ENCODE results near the gene FAM162B.

DNA sequence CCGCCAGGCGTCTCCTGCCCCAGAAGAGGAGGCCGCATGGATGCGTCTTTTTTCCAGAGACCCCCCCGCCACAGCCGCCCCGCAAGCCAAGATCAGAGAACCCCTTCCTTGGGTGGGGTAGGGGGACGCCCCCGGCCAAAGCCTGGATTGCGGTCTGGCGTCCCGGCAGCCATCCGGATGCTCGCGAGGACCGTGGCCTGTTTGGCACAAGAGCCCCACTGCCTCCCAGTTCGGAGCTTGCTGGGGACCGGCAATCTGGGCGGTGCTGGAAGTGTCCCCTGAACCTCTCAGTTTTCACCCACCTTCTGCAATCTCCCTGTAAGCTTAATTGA, 924 bp downstream of the FAM162B start:
- TF ChIP-seq, protein P1, sequence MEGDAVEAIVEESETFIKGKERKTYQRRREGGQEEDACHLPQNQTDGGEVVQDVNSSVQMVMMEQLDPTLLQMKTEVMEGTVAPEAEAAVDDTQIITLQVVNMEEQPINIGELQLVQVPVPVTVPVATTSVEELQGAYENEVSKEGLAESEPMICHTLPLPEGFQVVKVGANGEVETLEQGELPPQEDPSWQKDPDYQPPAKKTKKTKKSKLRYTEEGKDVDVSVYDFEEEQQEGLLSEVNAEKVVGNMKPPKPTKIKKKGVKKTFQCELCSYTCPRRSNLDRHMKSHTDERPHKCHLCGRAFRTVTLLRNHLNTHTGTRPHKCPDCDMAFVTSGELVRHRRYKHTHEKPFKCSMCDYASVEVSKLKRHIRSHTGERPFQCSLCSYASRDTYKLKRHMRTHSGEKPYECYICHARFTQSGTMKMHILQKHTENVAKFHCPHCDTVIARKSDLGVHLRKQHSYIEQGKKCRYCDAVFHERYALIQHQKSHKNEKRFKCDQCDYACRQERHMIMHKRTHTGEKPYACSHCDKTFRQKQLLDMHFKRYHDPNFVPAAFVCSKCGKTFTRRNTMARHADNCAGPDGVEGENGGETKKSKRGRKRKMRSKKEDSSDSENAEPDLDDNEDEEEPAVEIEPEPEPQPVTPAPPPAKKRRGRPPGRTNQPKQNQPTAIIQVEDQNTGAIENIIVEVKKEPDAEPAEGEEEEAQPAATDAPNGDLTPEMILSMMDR (IDR thresholded peaks at IDR 0.05; ENCODE audit: low read depth, low read length, poor library complexity, severe bottlenecking): no peak
- no peak for TF ChIP-seq EZH2phosphoT487 (IDR thresholded peaks at IDR 0.05; ENCODE audit: borderline replicate concordance, low read length)
